Measurements from ENCODE around the gene RBPJL. TPM values are rescaled to one million over a fixed set of nuclear protein-coding genes. Genes with fewer than 3 reads are reported as not detected.

Gene RBPJL
- total and polyA plus RNA-seq, 4 experiments from 2014 or later: not detected

DNA sequence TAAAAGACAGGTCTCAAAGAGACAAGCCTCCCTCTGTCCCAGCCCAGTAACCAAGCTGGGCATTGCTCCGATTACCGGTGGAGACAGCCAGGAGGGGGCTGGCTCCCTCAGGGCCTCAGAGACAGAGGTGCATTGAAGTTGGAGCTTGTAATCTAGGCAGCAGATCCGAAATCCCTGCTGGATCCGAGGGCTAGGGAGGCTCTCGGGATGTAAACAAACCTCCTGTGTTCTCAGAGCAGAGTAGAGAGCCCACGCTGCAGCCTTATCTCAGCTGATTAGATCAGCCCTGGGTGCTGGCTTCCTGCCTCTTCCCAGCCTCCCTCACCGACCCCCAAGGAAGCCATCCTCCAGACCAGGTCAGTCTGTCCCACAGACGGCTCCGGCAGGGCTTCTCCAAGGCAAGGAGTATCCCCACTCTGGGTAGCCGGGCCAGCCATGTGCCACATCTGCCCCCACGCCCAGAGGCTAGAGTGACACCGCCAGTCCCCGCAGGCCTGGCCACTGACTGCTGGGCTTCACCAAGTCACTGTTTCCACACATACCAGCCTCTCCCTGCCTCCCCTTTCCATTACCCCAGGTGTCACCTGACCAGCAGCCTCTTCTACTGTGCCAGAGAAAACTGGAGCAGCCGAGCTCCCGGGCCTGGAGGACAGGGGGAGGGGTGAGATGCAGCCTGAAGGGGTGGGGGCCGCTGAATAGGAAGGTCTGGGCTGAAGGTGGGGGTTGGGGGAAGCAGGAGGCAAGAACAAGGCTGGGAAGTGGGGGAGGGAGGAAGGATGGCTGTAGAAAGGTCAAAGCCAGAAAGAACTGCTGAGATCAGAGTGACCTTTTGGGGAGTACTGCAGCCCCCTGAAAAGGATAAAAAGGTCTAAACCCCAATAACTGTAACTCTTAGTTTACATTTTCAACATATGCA lies 35.6 kb downstream of the RBPJL start:
- H3K27me3 ChIP-seq (ENCODE audit: insufficient read depth, low read length): no peaks in the 10 kb centered on the region
- H3K9me3 ChIP-seq (ENCODE audit: control insufficient read depth in 1 of 2, low read length in 2 of 2): no peaks in the 10 kb centered on the region
- DNase-seq: no peak
- no peaks in the 10 kb centered on the region for H3K36me3 ChIP-seq (ENCODE audit: insufficient read depth, low read length)
- no peaks in the 10 kb centered on the region for H3K36me3 Mint-ChIP-seq
- no peak overlapping the region for H3K27ac Mint-ChIP-seq
- no peaks in the 10 kb centered on the region for H3K27me3 Mint-ChIP-seq
- no peak overlapping the region for H3K27ac ChIP-seq (ENCODE audit: low read depth, low read length)
- H3K4me1 Mint-ChIP-seq: peaks cover 2 to 30% (median 12%) of the 10 kb centered on the region in 4 donors
- ChIA-PET POLR2A (ENCODE audit: partially characterized antibody) (interaction anchor here (0.6 kb wide), 1 partner anchor 469 kb away, joined by 3 read pairs; no protein-coding TSS in a partner anchor), CTCF (ENCODE audit: partially characterized antibody) (interaction anchor here (0.8 to 1.0 kb wide), 2 partner anchors 22 to 94 kb away, joined by 3 to 4 read pairs; no protein-coding TSS in a partner anchor)
- peak overlapping the region in 1 of 8 donors; percentile 15 for H3K4me3 Mint-ChIP-seq
- intact Hi-C loops (cut with micrococcal nuclease): no loop called here
- H3K9me3 Mint-ChIP-seq: no peaks in the 10 kb centered on the region
- peaks cover 18% of the 10 kb centered on the region for H3K4me1 ChIP-seq (ENCODE audit: insufficient read depth, low read length)
- no peak overlapping the region for H3K4me3 ChIP-seq (ENCODE audit: low read length in 2 of 2)

DNA sequence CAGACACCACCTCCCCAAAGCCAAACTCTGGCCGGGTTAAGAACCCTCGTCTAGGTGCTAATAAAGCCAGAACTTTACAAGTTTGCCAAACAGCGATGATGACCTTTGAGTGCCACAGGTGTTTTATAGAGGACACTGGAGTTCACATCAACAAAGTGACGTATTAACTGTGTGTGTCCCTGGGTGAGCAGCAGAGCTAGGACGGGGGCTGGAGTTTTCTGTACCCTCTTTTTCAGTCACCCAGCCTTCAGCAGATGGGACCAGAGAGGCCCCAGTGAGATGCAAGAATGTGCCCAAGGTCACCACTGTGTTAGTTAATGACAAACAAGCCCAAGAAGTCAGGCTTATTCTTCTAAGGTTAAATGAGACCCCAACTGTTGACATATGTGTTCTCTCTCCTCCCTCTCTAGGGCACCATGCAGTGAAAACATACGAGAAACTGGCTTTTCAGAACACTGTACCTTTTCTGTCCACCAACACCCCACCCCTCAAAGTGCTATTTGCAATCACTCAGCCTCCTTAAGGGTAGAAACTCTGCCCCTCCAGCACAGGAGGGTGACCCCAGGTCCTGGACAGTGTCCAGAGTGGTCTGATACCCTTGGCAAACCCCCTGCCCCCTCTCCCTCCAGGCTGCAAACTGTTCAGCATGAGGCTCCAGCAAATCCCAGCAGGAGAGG lies 36.4 kb downstream of the RBPJL start:
- Mint-ChIP-seq H3K9me3 (no peaks in the 10 kb centered on the region), H3K36me3 (no peaks in the 10 kb centered on the region), H3K27me3 (no peaks in the 10 kb centered on the region), H3K4me1 (peaks cover 3 to 36% (median 17%) of the 10 kb centered on the region in 4 donors), H3K4me3 (no peak overlapping the region), H3K27ac (no peak overlapping the region)
- intact Hi-C loops (cut with micrococcal nuclease): no loop called here
- Histone ChIP-seq H3K36me3 (ENCODE audit: insufficient read depth, low read length) (no peaks in the 10 kb centered on the region), H3K4me3 (ENCODE audit: low read length in 2 of 2) (no peak overlapping the region), H3K9me3 (ENCODE audit: control insufficient read depth in 1 of 2, low read length in 2 of 2) (no peaks in the 10 kb centered on the region), H3K4me1 (ENCODE audit: insufficient read depth, low read length) (peaks cover 25% of the 10 kb centered on the region), H3K27me3 (ENCODE audit: insufficient read depth, low read length) (no peaks in the 10 kb centered on the region), H3K27ac (ENCODE audit: low read depth, low read length) (no peak overlapping the region)
- POLR2A ChIA-PET (ENCODE audit: partially characterized antibody): no interaction called here
- DNase-seq: no peak
- CTCF ChIA-PET (ENCODE audit: partially characterized antibody): interaction anchor here (1.4 kb wide), 1 partner anchor 94 kb away, joined by 4 read pairs; no protein-coding TSS in a partner anchor

DNA sequence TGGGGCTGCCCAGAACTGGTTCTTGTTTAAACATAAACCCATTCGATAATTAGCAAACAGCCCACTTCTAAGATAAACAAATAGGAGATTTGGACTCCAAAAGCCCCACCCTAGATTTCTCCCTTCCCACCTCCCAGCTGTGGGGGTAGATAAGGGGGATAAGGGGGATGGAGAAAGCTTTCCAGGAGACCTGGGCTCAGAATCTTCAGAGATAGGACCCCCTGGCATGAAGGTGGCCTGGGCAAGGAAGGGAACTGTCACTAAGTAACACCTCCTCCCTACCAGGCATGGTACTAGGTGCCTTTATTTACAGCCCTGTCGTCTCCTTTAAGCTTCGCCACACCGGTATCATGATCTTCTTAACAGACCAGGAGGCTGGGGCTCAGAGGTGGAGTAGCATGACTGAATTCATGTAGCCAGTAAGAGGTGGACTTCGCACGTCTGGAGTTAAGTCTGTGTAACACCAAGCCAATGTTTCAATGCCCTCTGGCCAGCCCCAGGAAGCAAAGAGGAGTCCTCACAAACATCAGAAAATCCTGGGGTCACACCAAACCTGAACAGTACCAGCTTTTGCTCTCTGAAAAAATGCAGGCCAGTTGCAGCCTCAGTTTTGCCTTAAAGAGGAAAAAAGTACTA lies 37.0 kb downstream of the RBPJL start:
- Mint-ChIP-seq H3K27me3 (no peaks in the 10 kb centered on the region), H3K27ac (peak overlapping the region in 1 of 7 donors; percentile 21), H3K36me3 (no peaks in the 10 kb centered on the region), H3K9me3 (no peaks in the 10 kb centered on the region), H3K4me1 (peaks cover 3 to 36% (median 17%) of the 10 kb centered on the region in 4 donors), H3K4me3 (no peak overlapping the region)
- intact Hi-C loops (cut with micrococcal nuclease): no loop called here
- Histone ChIP-seq H3K27me3 (ENCODE audit: insufficient read depth, low read length) (no peaks in the 10 kb centered on the region), H3K4me3 (ENCODE audit: low read length in 2 of 2) (no peak overlapping the region), H3K9me3 (ENCODE audit: control insufficient read depth in 1 of 2, low read length in 2 of 2) (no peaks in the 10 kb centered on the region), H3K4me1 (ENCODE audit: insufficient read depth, low read length) (peaks cover 27% of the 10 kb centered on the region), H3K27ac (ENCODE audit: low read depth, low read length) (no peak overlapping the region), H3K36me3 (ENCODE audit: insufficient read depth, low read length) (no peaks in the 10 kb centered on the region)
- no peak for DNase-seq
- CTCF ChIA-PET (ENCODE audit: partially characterized antibody): interaction anchor here (0.8 to 1.4 kb wide), 3 partner anchors 19 to 93 kb away, joined by 3 to 4 read pairs (median 4); no protein-coding TSS in a partner anchor
- POLR2A ChIA-PET (ENCODE audit: partially characterized antibody): no interaction called here

DNA sequence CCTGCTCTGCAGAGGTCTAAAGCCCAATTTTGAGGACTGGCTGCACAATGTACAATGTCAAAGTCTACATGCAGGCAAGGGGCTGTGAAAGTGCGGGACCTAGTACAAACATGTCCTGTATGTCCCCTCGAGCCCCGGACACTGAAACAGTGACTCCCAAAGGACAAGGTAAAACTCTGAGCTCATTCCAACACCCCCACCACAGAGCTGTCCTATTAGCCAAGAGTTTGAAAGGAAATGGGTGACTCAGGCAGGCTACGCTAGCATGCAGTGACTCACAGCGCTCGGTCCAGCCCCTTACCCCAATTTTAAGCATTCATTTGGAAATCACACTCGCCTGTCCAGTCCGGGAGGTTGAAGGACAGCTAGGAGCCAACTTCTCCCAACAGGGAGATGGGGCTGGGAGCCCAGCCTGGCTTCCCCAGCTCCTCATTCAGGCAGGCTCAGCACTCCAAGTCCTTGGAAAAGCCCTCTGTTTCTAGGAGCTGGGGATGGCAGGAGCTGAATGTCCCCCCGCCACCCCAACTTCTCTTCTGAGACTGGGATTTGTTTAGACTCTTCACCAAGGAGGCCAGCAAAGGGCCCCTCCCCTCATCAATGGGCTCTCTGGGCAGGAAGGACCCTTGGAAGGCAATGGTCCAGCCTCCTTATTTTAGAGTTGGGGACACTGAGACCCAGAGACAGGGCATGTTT lies 37.7 kb downstream of the RBPJL start:
- H3K36me3 Mint-ChIP-seq: no peaks in the 10 kb centered on the region
- no peak overlapping the region for H3K4me3 Mint-ChIP-seq
- no peaks in the 10 kb centered on the region for H3K27me3 Mint-ChIP-seq
- H3K4me1 Mint-ChIP-seq: peaks cover 3 to 36% (median 17%) of the 10 kb centered on the region in 4 donors
- POLR2A ChIA-PET (ENCODE audit: partially characterized antibody): no interaction called here
- no peak overlapping the region for H3K4me3 ChIP-seq (ENCODE audit: low read length in 2 of 2)
- DNase-seq: no peak
- H3K36me3 ChIP-seq (ENCODE audit: insufficient read depth, low read length): no peaks in the 10 kb centered on the region
- H3K27me3 ChIP-seq (ENCODE audit: insufficient read depth, low read length): no peaks in the 10 kb centered on the region
- H3K4me1 ChIP-seq (ENCODE audit: insufficient read depth, low read length): peaks cover 29% of the 10 kb centered on the region
- no peaks in the 10 kb centered on the region for H3K9me3 Mint-ChIP-seq
- H3K9me3 ChIP-seq (ENCODE audit: control insufficient read depth in 1 of 2, low read length in 2 of 2): no peaks in the 10 kb centered on the region
- no peak overlapping the region for H3K27ac ChIP-seq (ENCODE audit: low read depth, low read length)
- CTCF ChIA-PET (ENCODE audit: partially characterized antibody): interaction anchor here (0.6 to 1.4 kb wide), 4 partner anchors 11 to 93 kb away, joined by 3 to 4 read pairs (median 4); no protein-coding TSS in a partner anchor
- intact Hi-C loops (cut with micrococcal nuclease): no loop called here
- peak overlapping the region in 1 of 7 donors; percentile 21 for H3K27ac Mint-ChIP-seq

DNA sequence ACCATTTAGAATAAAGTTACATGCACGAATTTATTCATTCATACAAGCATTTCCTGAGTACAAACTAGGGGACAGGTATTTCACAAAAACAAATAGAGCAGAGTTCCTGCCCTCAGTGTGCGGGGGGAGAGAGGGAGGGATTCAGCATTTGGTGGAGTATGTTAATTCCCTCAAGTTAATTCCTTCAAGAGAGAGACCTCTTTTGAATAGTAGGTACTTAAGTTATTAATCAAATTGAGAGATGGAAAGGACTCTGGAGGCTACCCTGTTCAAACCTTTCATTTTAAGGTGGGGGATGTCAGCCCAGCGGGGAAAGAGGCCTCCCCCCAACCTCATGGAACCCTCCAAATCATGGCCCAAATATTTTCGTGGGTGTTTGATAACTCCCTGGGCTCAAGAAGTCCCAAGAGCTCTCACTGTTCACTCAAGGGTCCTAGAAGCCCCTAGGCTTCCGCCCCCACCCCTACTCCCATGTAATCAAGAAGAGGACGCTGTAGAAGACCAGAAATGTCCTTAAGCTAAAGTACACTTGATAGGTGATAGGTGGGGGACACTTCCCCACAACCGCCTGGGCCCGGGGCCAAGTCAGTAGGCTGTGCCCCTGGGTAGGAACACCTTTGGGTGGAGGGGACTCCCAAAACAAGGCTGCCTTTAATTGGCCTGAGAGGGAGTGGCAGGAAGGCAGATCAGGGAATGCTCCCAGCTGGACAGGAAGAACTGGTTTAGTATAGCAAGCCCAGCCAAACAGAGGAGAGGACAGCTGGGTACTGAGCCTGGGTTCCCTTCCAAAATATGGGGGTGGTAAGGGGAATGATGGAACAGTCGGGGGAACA lies 38.7 kb downstream of the RBPJL start:
- intact Hi-C loops (cut with micrococcal nuclease): no loop called here
- H3K4me1 Mint-ChIP-seq: peaks cover 3 to 36% (median 17%) of the 10 kb centered on the region in 4 donors
- Histone ChIP-seq H3K4me1 (ENCODE audit: insufficient read depth, low read length) (peaks cover 29% of the 10 kb centered on the region), H3K27ac (ENCODE audit: low read depth, low read length) (no peak overlapping the region), H3K27me3 (ENCODE audit: insufficient read depth, low read length) (no peaks in the 10 kb centered on the region), H3K4me3 (ENCODE audit: low read length in 2 of 2) (no peak overlapping the region), H3K9me3 (ENCODE audit: control insufficient read depth in 1 of 2, low read length in 2 of 2) (no peaks in the 10 kb centered on the region), H3K36me3 (ENCODE audit: insufficient read depth, low read length) (no peaks in the 10 kb centered on the region)
- peak overlapping the region in 4 of 8 donors; percentile 7 to 57 (median 30) for H3K4me3 Mint-ChIP-seq
- DNase-seq: no peak
- no peaks in the 10 kb centered on the region for H3K9me3 Mint-ChIP-seq
- CTCF ChIA-PET (ENCODE audit: partially characterized antibody): interaction anchor here (1.2 kb wide), 1 partner anchor 91 kb away, joined by 3 read pairs; no protein-coding TSS in a partner anchor
- POLR2A ChIA-PET (ENCODE audit: partially characterized antibody): interaction anchor here (2.8 kb wide), 1 partner anchor 11 kb away, joined by 9 read pairs; no protein-coding TSS in a partner anchor
- H3K27ac Mint-ChIP-seq: peak overlapping the region in 2 of 7 donors; percentile 11 to 62
- no peaks in the 10 kb centered on the region for H3K27me3 Mint-ChIP-seq
- H3K36me3 Mint-ChIP-seq: no peaks in the 10 kb centered on the region

DNA sequence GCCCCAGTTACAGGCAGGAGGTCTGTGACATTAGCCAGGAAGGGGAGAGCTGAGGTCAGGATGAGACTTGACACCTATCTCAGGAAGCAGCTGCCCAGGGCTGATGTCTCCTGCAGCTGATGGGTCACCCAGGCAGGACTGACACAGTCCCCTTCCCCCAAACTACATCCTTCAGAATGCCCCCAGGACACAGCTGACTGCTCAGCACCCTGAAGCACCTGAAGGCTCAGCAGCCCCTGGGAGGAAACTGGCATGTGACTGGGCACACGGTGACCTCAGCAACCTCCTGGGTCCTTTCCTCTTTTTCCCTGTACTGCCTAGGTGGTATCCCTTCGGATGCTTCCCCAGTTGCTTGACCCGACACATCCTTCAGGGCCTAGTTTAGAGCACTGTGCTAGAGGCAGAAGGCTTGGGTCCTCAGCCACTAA lies 39.7 kb downstream of the RBPJL start:
- intact Hi-C loops (cut with micrococcal nuclease): no loop called here
- peak overlapping the region in 3 of 8 donors; percentile 17 to 80 (median 57) for H3K4me3 Mint-ChIP-seq
- POLR2A ChIA-PET (ENCODE audit: partially characterized antibody): interaction anchor here (2.1 to 2.8 kb wide), 2 partner anchors 10 to 27 kb away, joined by 8 to 9 read pairs; no protein-coding TSS in a partner anchor

More for the DNA sequence above, 39.7 kb downstream of the RBPJL start:
- H3K4me1 ChIP-seq (ENCODE audit: insufficient read depth, low read length): peaks cover 29% of the 10 kb centered on the region
- Mint-ChIP-seq H3K27me3 (no peaks in the 10 kb centered on the region), H3K36me3 (no peaks in the 10 kb centered on the region), H3K27ac (peak overlapping the region in 3 of 7 donors; percentile 10 to 58 (median 37)), H3K9me3 (no peaks in the 10 kb centered on the region), H3K4me1 (peaks cover 3 to 36% (median 17%) of the 10 kb centered on the region in 4 donors)
- H3K9me3 ChIP-seq (ENCODE audit: control insufficient read depth in 1 of 2, low read length in 2 of 2): no peaks in the 10 kb centered on the region
- no peak overlapping the region for H3K27ac ChIP-seq (ENCODE audit: low read depth, low read length)
- no peak for DNase-seq
- CTCF ChIA-PET (ENCODE audit: partially characterized antibody): interaction anchor here (1.2 to 1.9 kb wide), 4 partner anchors 13 to 90 kb away, joined by 3 to 8 read pairs (median 4); no protein-coding TSS in a partner anchor
- H3K27me3 ChIP-seq (ENCODE audit: insufficient read depth, low read length): no peaks in the 10 kb centered on the region
- H3K36me3 ChIP-seq (ENCODE audit: insufficient read depth, low read length): no peaks in the 10 kb centered on the region
- no peak overlapping the region for H3K4me3 ChIP-seq (ENCODE audit: low read length in 2 of 2)

Measured in CD4-positive, alpha-beta memory T cell (primary cell).